ENCODE data around the gene PRCC. TPM values are rescaled to one million over a fixed set of nuclear protein-coding genes. Genes with fewer than 3 reads are reported as not detected.

Gene PRCC
- total RNA-seq, 2 experiments from 2014 or later = 71.9 to 75.5 TPM

DNA sequence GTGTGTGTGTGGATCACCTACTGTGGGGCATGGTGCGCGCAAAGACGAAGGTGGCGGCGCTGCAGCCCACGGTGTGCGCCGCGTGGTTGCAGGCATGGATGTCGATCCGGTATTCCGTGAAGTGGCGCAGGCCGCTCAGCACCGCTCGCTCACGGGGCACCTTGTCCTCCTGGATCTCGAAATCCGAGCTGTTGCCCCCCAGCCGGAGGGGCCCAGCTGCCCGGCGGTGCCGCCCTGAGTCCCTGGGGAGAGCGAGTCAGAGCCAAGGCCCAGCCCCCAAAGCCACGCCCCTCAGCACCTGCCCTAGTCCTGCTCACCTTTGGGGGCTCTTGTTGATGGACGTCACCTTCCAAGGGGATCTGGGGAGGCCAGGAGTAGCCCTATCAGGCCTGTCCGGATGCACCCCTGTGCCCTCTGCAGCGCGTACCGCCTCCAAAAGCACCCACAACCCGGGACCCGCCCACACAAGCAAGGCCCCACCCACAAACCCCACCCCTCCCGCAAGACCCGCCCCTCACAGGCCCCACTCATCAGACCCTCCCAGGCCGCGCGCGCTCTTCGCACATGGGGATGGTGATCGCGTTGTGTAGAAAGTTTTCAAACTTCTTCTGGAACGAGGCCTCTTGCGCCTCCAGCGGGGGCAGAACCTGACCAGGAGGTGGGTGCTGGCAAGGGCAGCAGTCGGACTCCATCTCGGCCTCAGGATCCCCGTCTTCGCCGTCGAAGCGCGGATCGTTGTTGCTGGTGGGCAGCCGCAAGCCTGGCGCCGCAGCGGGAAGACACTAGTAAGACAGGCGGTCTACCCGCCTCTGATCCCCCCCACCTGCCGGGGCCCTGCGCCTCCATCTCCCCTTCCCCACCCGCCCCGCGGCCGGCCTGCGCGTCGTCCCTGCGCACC, 78.0 kb downstream of the PRCC start:
- H3K9me3 Mint-ChIP-seq (ENCODE audit: insufficient read depth) = no peaks in the 10 kb centered on the region
- H3K27me3 Mint-ChIP-seq (ENCODE audit: low read depth) = peaks cover 40% of the 10 kb centered on the region
- peak; percentile 50 for ATAC-seq
- POLR2A ChIA-PET = interaction anchor here (1.2 kb wide), 1 partner anchor 29 kb away, joined by 6 read pairs; the partner anchor contains the start of gene SH2D2A
- CTCF ChIA-PET = interaction anchor here (7.4 kb wide), 1 partner anchor 14 kb away, joined by 125 read pairs; the partner anchor contains the start of genes INSRR and NTRK1
- no peak overlapping the region for H3K27ac Mint-ChIP-seq
- H3K4me1 Mint-ChIP-seq (ENCODE audit: low read depth) = peaks cover 49% of the 10 kb centered on the region
- DNase-seq = peak; percentile 59
- H3K36me3 Mint-ChIP-seq (ENCODE audit: low read depth) = peaks cover 2% of the 10 kb centered on the region
- H3K4me3 Mint-ChIP-seq = peak overlapping the region; percentile 50

DNA sequence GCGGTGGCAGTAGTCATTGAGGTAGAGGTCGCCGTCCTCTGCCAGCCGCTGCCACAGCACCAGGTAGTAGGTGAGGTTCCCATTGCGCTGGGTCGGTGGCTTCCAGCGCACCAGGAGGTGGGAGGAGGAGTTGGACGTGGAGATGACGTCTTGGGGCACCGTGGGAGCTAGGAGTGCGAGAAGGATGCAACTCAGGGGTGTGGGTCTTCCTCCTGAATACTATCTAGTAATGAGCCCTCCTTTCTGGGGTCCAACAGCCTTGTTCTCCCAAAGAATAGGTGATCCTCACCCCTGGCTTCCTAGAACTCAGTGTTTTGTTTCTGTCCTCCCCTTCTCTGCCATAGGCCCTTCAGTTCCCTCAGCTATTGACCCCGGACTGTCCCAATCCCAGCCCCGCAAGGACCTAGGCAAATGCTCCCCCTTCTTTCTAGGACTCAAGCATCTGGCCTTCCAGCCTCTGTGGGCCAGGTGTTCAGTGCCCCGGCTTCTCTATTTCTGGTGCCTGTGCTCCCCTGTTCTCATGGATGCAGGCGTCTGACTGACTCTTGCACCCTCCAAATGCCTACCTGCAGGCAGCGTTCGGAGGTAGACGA, 78.7 kb downstream of the PRCC start:
- Mint-ChIP-seq H3K27ac (no peak overlapping the region), H3K4me1 (ENCODE audit: low read depth) (peaks cover 49% of the 10 kb centered on the region), H3K27me3 (ENCODE audit: low read depth) (peaks cover 40% of the 10 kb centered on the region), H3K9me3 (ENCODE audit: insufficient read depth) (no peaks in the 10 kb centered on the region), H3K4me3 (no peak overlapping the region), H3K36me3 (ENCODE audit: low read depth) (peaks cover 2% of the 10 kb centered on the region)
- CTCF ChIA-PET = interaction anchor here (1.2 to 7.4 kb wide), 3 partner anchors 9 to 120 kb away, joined by 3 to 125 read pairs (median 96); partner anchors contain the start of genes INSRR and NTRK1
- DNase-seq (no peak), ATAC-seq (no peak)
- POLR2A ChIA-PET = interaction anchor here (2.6 kb wide), 1 partner anchor 14 kb away, joined by 10 read pairs; the partner anchor contains the start of gene NTRK1

DNA sequence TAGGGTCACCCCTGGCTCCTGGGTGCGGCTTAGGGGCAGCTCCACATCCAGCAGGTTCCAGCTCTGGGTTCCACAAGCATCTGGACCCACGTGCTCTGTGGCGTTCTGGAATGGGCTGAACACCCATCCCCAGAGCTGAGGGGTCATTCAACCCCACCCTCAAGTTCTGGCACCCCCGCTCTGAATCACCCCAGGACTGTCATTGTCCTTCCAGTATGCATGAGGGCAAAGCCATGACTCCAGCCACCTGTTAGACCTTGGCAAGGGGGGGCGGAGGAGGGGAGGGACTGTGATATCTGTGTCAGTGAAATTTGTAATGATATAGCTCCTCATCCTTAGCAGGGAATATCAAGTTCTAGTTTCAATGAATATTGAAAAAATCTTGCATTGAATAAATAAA, 79.3 kb downstream of the PRCC start:
- POLR2A ChIA-PET = interaction anchor here (2.6 kb wide), 1 partner anchor 13 kb away, joined by 10 read pairs; the partner anchor contains the start of gene NTRK1
- ATAC-seq = no peak
- H3K27me3 Mint-ChIP-seq (ENCODE audit: low read depth) = peaks cover 40% of the 10 kb centered on the region

DNA sequence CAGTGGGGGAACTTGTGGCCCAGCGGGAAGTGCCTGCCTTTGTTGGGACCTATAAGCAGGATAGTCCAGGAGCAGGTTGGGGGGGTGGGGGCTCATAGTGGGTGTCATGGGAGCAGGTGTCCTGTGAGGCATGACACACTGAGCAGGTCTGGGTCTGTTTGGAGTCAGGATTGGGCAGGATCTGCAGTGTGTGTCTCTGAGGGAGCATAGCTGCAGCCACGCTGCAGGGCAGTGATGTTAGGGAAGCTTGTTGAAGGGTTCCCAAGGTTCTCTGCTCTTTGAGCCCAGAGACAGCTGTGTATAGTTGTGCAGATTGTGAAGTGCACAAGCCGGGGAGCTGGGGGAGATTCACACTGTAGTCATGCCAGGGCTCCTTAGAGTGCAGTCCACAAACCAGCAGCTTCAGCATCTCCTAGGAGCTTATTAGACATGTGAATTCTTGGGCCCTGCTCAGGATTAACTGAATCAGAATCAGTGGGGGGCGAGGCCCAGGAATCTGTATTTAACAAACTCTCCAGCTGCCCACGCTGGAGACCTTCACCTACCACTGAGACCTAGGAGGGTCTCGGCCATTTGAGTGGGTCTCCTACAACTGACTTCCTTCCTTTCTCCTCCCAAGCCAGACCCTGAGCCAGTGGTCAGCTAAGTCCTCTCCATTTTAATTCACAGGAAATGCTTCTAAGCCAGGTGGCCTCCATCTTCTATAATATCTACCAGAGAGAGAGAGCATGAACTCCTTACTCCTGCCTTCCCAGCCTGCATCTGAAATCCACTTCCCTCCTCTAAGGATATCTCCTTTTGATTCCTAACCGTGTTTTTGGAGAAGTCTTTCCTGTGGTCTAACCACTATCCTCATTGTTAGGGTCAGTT, 80.5 kb downstream of the PRCC start:
- Mint-ChIP-seq H3K4me3 (peak overlapping the region; percentile 56), H3K4me1 (ENCODE audit: low read depth) (peaks cover 49% of the 10 kb centered on the region), H3K27me3 (ENCODE audit: low read depth) (peaks cover 35% of the 10 kb centered on the region), H3K36me3 (ENCODE audit: low read depth) (peaks cover 2% of the 10 kb centered on the region), H3K27ac (peak overlapping the region; percentile 86), H3K9me3 (ENCODE audit: insufficient read depth) (no peaks in the 10 kb centered on the region)
- ATAC-seq (no peak), DNase-seq (no peak)
- ChIA-PET CTCF (interaction anchor here (0.8 to 7.4 kb wide), 12 partner anchors 10 to 159 kb away, joined by 3 to 125 read pairs (median 5); partner anchors contain the start of genes INSRR and NTRK1), POLR2A (interaction anchor here (1.6 to 2.6 kb wide), 3 partner anchors 12 to 35 kb away, joined by 4 to 10 read pairs (median 10); partner anchors contain the start of genes NTRK1 and SH2D2A)

More for the DNA sequence above, 79.3 kb downstream of the PRCC start:
- Mint-ChIP-seq H3K27ac (no peak overlapping the region), H3K36me3 (ENCODE audit: low read depth) (peaks cover 2% of the 10 kb centered on the region), H3K9me3 (ENCODE audit: insufficient read depth) (no peaks in the 10 kb centered on the region), H3K4me3 (no peak overlapping the region), H3K4me1 (ENCODE audit: low read depth) (peaks cover 49% of the 10 kb centered on the region)
- CTCF ChIA-PET = interaction anchor here (1.2 to 7.4 kb wide), 3 partner anchors 9 to 120 kb away, joined by 3 to 125 read pairs (median 96); partner anchors contain the start of genes INSRR and NTRK1
- DNase-seq = no peak

DNA sequence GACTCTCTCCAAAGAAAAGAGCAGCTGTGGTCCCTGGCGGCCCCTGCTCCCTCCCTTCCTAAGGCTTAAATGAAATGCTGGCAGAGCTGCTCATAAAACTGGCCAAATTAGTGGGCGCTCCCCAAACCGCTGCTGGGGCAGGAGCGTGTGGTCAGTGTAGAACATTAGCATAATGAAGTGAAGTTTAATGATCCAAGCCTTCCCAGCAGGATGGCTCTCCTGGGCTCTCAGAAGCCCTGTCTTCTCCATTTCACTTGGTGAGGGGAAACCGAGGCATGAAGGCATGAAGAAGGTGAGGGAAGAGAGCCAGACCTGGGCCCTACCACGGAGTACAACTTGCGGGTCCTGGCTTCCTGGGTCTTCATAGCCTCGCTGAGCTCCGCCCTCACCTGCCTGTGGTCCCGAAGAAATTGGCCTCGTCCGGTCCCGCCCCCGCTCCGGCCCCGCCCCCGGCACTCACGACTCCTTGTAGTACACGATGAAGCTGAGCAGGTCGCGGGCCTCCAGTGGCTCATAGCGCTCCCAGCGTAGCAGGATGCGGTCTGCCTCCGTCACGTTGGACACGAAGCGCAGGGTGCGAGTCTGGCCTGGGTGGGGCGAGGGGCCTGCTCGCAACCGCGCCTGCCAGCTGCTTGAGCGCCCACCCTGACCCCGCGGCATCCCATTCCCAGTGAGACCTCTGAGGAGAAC, 81.3 kb downstream of the PRCC start:
- POLR2A ChIA-PET = interaction anchor here (0.9 to 2.6 kb wide), 6 partner anchors 9 to 38 kb away, joined by 4 to 10 read pairs (median 6); partner anchors contain the start of genes NTRK1 and SH2D2A
- Mint-ChIP-seq H3K27me3 (ENCODE audit: low read depth) (peaks cover 30% of the 10 kb centered on the region), H3K9me3 (ENCODE audit: insufficient read depth) (no peaks in the 10 kb centered on the region), H3K36me3 (ENCODE audit: low read depth) (peaks cover 2% of the 10 kb centered on the region), H3K4me3 (peak overlapping the region; percentile 56), H3K4me1 (ENCODE audit: low read depth) (peaks cover 49% of the 10 kb centered on the region), H3K27ac (peak overlapping the region; percentile 86)
- DNase-seq (peak; percentile 93), ATAC-seq (peak; percentile 89)
- CTCF ChIA-PET = interaction anchor here (0.8 to 7.4 kb wide), 12 partner anchors 11 to 159 kb away, joined by 3 to 125 read pairs (median 5); partner anchors contain the start of genes INSRR and NTRK1

DNA sequence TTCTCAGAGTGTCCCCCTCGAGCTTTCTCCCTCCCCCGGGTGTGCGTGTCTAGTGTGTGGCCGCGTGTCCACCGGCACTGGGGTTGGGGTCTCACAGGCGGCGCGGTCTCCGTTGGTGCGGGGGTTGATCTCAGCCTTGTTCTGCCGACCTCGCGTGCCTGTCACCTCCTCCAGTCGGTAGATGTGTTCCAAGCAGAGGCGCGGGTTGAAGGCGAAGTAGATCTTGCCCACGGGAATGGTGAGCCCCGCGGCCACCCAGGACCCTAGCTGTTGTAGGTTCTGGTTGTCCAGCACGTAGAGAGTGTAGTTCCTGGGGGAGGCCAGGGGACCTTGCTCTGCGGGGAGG, 81.8 kb downstream of the PRCC start:
- Mint-ChIP-seq H3K27me3 (ENCODE audit: low read depth) (peaks cover 30% of the 10 kb centered on the region), H3K4me1 (ENCODE audit: low read depth) (peaks cover 47% of the 10 kb centered on the region), H3K9me3 (ENCODE audit: insufficient read depth) (no peaks in the 10 kb centered on the region), H3K27ac (peak overlapping the region; percentile 86), H3K36me3 (ENCODE audit: low read depth) (no peaks in the 10 kb centered on the region), H3K4me3 (peak overlapping the region; percentile 56)
- no peak for DNase-seq
- ChIA-PET POLR2A (interaction anchor here (0.9 to 2.0 kb wide), 4 partner anchors 9 to 38 kb away, joined by 4 to 10 read pairs (median 6); no protein-coding TSS in a partner anchor), CTCF (interaction anchor here (0.8 to 7.4 kb wide), 10 partner anchors 11 to 160 kb away, joined by 3 to 125 read pairs (median 6); partner anchors contain the start of genes INSRR and NTRK1)
- no peak for ATAC-seq

Other genes with a start within 250 kb of the PRCC start
- 10 to 100 TPM; 28.6 to 31.0 TPM for gene IQGAP3, start 195.0 kb upstream of the PRCC start, total RNA-seq
- 10 to 100 TPM; 18.6 to 19.7 TPM for gene TTC24, start 187.8 kb upstream of the PRCC start, total RNA-seq
- 10 to 100 TPM; 54.3 to 60.3 TPM for gene NAXE, start 175.8 kb upstream of the PRCC start, total RNA-seq
- 10 to 100 TPM; 43.9 to 44.7 TPM for gene GPATCH4, start 166.1 kb upstream of the PRCC start, total RNA-seq
- gene HAPLN2, start 148.1 kb upstream of the PRCC start, total RNA-seq = not detected
- gene BCAN, start 125.4 kb upstream of the PRCC start, total RNA-seq = not detected
- gene NES, start 90.1 kb upstream of the PRCC start, total RNA-seq = not detected
- 1 to 10 TPM; 1.3 to 1.9 TPM for gene CRABP2, start 62.0 kb upstream of the PRCC start, total RNA-seq
- 10 to 100 TPM; 30.0 to 34.0 TPM for gene METTL25B, start 39.1 kb upstream of the PRCC start, total RNA-seq
- 10 to 100 TPM; 56.3 to 58.8 TPM for gene ISG20L2, start 38.8 kb upstream of the PRCC start, total RNA-seq
- 10 to 100 TPM; 59.8 to 62.6 TPM for gene MRPL24, start 26.4 kb upstream of the PRCC start, total RNA-seq
- gene HDGF, start 15.9 kb upstream of the PRCC start, total RNA-seq = 100 to 1,000 TPM; 261 to 264 TPM
- 10 to 100 TPM; 84.0 to 86.7 TPM for gene SH2D2A, start 49.3 kb downstream of the PRCC start, total RNA-seq
- under 1 TPM; 0.21 TPM for gene INSRR, start 91.6 kb downstream of the PRCC start, total RNA-seq
- 1 to 10 TPM; 9.9 TPM for gene NTRK1, start 93.3 kb downstream of the PRCC start, total RNA-seq
- gene PEAR1, start 126.2 kb downstream of the PRCC start, total RNA-seq = under 1 TPM; 0.21 to 0.40 TPM
- not detected for gene LRRC71, start 153.1 kb downstream of the PRCC start, total RNA-seq

Measured in activated CD8-positive, alpha-beta T cell treated with anti-CD3 and anti-CD28 coated beads, Interleukin-2, amount 10 ng/mL, durations not matched to agents 7 days and 5 days (primary cell).